AG09309 (cell line): ENCODE measurements around the gene EDIL3.

Experiments
- DNase-seq: peaks from one replicate; pipeline ENCODE4 v3.0.0-alpha.2; 2010; ENCODE audit warnings: low read depth
- H3K4me3 ChIP-seq: 2 replicates; pipeline ENCODE4 v1.5.1; 2011; ENCODE audit warnings: mild to moderate bottlenecking, low read depth, low read length, moderate library complexity; ENCODE audit not compliant: control insufficient read depth
- CTCF ChIP-seq: IDR thresholded peaks from 2 replicates; pipeline ENCODE4 v1.5.1; 2011; ENCODE audit warnings: mild to moderate bottlenecking, low read depth, low read length, inconsistent platforms; ENCODE audit not compliant: insufficient read depth, control insufficient read depth; ENCODE audit errors: missing control alignments

The EDIL3 gene

GRCh38 chr5:84086511-84086910 lies 298.2 kb downstream of the EDIL3 start:
- DNase-seq: no peak
- no peak for TF ChIP-seq CTCF
- no peak overlapping the region for H3K4me3 ChIP-seq

GRCh38 chr5:84085387-84086041 lies 299.2 kb downstream of the EDIL3 start:
- DNase-seq: no peak
- no peak overlapping the region for H3K4me3 ChIP-seq

DNA sequence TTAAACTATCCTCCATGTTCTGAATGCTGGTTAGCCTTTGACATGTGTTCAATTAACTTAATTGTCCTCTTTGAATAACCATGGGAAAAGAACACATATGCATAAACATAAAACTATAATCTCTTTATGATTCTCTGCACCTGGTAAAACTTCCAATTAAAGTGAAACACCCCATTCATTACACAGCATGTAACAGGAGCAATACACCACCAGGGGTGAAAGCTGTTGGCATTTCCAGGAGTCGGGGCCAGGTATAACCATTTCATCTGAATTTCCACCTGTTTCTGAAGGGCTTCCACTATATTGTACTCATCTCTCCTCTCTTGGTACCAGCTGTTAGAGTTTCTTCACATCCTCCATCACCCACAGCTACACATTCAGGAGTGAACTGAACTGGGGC lies 303.8 kb downstream of the EDIL3 start:
- TF ChIP-seq CTCF: no peak
- DNase-seq: no peak
- H3K4me3 ChIP-seq: no peak overlapping the region

More at GRCh38 chr5:84085387-84086041, 299.2 kb downstream of the EDIL3 start:
- TF ChIP-seq CTCF: no peak

- no peak for TF ChIP-seq CTCF
- no peak overlapping the region for H3K4me3 ChIP-seq
- DNase-seq: no peak
Observed at GRCh38 chr5:84072339-84072738, 312.3 kb downstream of the EDIL3 start.

DNA sequence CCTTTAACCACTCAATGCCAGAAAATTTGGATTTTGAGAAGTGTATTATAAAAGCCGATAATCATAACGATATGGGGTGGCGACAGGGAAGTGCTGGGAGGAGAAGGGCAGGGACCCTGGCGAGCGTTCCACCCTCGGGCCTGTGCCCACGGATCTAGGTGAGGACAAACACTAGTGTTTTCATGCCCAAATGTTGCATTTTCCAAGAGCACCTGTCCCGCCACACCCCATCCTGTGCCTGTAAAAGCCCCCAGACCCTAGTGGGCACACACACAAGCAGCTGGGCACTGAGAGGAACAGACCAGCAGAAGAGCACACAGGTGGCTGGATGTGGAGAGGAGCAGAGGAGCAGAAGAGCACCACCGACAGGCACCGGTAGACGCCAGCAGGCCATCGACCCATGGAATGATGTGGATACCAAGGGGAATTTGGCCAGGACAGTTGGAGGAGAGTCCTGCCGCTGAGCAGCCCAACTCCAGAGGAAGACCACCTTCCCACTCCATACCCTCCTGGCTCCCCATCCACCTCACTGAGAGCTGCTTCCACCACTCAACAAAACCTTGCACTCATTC lies 315.0 kb downstream of the EDIL3 start:
- no peak for TF ChIP-seq CTCF
- DNase-seq: no peak
- no peak overlapping the region for H3K4me3 ChIP-seq

DNA sequence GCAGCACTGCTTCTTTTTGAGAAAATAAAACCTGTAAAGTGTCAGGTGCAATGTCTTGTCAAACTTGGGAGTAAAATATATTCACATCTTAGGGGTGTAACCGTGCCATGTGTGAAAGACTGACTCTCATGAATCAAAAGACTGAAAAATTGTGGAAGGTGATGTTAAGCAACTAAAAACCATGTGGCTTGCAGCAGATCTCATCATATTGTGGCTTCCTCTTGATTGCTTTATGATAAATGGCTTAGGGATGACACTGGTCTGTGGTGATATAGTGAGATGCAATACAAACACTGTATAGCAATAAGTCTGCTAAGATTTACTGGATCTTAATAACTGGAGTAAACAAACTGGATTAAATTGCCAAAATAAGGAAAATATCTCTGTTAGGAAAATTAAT lies 321.6 kb downstream of the EDIL3 start:
- no peak overlapping the region for H3K4me3 ChIP-seq
- no peak for TF ChIP-seq CTCF
- DNase-seq: no peak
